Astrocyte of the spinal cord (primary cell): Measurements from ENCODE around the gene TNIK.

Source experiments
- DNase-seq: peaks from one replicate; pipeline ENCODE4 v3.0.0; 2011; ENCODE audit warnings: low read depth, low spot score
- H3K4me3 ChIP-seq: 2 replicates; pipeline ENCODE4 v1.5.1; 2011; ENCODE audit warnings: low read depth, mild to moderate bottlenecking, low read length, moderate library complexity
- in situ Hi-C: cut with HindIII; loops from 2 replicates; pipeline ENCODE4 v1.10.0; 2017; ENCODE audit warnings: low sequenced_read_pairs
- TF ChIP-seq, protein P1 (sequence below): IDR thresholded peaks from 2 replicates; pipeline ENCODE4 v1.5.1; 2012; ENCODE audit warnings: low read depth, mild to moderate bottlenecking, low read length, inconsistent platforms

Gene TNIK

DNA sequence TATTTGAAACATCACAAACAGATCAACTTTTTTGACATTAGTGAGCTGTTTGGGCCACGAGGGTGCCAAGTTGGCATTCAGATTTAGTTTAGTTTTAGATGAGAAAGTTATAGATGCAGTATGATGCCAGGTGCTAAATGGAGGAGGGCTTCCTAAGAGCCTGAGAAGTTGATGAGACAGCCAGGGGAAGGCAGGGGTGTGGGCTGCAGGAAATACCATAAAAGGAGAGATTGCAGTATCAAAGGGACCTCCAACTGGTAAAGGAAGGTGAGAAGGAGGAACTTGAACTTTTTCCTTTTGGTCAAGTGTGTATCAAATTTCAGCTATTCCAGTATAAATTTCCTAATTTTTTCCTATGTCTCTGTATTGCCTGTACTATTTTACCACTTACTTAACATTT lies 2.0 kb upstream of the TNIK start:
- H3K4me3 ChIP-seq: no peak overlapping the region
- TF ChIP-seq, protein P1, sequence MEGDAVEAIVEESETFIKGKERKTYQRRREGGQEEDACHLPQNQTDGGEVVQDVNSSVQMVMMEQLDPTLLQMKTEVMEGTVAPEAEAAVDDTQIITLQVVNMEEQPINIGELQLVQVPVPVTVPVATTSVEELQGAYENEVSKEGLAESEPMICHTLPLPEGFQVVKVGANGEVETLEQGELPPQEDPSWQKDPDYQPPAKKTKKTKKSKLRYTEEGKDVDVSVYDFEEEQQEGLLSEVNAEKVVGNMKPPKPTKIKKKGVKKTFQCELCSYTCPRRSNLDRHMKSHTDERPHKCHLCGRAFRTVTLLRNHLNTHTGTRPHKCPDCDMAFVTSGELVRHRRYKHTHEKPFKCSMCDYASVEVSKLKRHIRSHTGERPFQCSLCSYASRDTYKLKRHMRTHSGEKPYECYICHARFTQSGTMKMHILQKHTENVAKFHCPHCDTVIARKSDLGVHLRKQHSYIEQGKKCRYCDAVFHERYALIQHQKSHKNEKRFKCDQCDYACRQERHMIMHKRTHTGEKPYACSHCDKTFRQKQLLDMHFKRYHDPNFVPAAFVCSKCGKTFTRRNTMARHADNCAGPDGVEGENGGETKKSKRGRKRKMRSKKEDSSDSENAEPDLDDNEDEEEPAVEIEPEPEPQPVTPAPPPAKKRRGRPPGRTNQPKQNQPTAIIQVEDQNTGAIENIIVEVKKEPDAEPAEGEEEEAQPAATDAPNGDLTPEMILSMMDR: no peak
- no peak for DNase-seq
- in situ Hi-C loops: no loop called here

DNA sequence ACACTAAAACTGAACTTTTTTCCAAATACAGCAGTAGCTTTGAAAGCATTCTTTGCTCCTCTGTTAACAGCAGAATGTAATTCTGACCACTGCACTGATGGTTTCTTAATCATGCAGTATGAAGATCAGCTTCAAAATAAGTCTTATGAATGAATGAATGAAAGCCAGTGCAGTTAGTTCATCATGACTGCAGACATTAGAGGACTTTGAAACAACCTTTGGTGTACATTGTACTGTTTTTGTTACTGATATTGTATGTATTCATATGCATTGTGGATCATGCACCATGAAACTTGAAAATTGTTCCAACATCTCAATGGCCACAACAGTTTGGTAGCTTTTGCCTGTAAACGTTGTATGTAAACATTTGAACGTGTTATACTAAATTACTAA lies 1.3 kb upstream of the TNIK start:
- H3K4me3 ChIP-seq: peak overlapping the region; percentile 74
- TF ChIP-seq, protein P1: no peak
- DNase-seq: no peak
- in situ Hi-C loops: no loop called here

DNA sequence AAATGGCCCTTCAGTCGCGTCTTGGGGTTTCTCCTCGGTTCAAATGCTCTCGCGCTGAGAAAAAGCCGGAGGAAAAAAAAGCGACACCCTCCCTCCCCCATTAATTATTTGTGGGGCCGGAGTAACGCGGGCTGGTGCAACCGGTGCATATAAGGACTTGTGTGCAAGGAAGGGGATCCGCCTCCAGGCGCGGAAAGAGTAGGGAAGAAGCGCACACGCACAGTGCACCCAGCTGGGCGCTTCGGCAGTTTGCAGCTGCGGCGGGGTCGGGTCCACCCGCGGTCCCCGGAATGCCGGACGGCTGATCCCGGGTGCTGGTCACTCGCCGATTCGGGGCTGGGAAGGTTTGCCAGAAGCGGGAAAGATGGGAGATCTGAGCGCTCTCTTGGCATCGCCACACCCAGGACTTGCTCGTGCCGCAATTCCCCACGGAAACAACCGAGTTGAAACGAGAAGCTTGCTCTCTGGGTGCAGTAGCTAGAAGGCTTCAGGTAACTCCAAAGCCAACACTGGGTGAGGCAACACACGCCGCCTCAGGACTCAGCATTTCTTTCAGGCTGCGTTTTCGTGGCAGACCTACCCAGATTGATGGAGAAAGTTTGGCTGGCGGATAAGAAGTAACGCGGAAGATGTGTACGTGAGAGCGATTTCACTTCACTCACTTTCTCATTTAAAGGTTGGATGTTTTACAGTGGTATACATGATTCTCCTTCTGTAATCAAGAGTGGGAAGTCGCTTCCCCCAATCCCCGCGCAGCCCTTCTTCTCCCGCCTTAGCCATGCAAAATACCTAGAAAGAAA lies 720 bp upstream of the TNIK start:
- H3K4me3 ChIP-seq: peak overlapping the region; percentile 74
- TF ChIP-seq, protein P1: no peak
- in situ Hi-C loops: no loop called here
- peak; percentile 67 for DNase-seq

DNA sequence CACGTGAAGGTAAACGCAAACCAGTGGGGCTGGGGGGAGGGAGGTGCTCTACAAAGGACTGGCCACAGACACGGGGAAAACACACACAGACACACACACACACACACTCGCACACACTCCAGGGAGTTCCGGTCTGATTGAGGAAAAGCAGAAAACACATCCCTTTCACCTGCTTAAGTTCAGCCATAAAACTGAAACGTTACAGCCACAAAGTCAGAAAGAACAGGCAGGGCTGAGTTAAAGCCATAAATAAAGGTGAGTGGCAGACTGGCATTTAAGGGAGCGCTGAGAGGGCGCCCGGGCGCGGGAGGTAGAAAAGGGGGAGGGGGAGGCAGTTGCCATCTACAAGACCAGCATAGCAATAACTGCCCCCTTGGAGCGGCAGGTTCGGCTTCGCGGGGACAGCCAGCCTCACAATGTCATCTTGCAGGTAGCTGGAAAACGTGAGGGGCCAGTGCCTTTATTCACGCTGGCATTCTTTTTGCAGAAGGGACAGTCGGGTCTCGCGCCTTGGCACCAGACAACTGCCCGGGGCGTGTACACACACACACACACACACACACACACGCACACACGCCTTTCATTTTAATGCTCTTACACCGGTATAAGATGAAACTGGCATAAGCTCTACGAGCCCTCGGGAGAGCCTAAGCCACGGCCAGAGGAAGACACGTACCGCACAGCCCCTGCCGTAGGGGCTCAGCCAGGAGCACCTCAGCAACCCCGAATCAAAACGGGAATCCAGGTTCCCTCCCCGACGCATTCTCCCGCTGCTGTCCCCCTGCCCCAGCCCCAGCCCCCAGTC lies 866 bp downstream of the TNIK start:
- DNase-seq: peak; percentile 46
- in situ Hi-C loops: no loop called here
- TF ChIP-seq, protein P1: no peak
- peak overlapping the region; percentile 74 for H3K4me3 ChIP-seq

DNA sequence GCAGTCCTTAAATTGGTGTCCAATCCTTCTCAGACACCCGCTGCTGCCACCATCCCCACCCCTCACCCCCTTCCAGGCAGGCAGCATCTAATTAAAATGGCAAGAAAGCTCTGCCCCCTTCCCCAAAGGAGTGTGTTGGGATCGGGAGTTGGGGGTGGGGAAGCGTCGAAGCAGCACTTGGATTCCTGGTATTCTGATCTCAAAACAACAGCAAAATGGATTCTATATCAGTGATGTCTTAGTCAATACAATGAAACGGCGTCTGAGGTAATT lies 1.4 kb downstream of the TNIK start:
- no peak for DNase-seq
- in situ Hi-C loops: no loop called here
- TF ChIP-seq, protein P1: no peak
- H3K4me3 ChIP-seq: peak overlapping the region; percentile 74

DNA sequence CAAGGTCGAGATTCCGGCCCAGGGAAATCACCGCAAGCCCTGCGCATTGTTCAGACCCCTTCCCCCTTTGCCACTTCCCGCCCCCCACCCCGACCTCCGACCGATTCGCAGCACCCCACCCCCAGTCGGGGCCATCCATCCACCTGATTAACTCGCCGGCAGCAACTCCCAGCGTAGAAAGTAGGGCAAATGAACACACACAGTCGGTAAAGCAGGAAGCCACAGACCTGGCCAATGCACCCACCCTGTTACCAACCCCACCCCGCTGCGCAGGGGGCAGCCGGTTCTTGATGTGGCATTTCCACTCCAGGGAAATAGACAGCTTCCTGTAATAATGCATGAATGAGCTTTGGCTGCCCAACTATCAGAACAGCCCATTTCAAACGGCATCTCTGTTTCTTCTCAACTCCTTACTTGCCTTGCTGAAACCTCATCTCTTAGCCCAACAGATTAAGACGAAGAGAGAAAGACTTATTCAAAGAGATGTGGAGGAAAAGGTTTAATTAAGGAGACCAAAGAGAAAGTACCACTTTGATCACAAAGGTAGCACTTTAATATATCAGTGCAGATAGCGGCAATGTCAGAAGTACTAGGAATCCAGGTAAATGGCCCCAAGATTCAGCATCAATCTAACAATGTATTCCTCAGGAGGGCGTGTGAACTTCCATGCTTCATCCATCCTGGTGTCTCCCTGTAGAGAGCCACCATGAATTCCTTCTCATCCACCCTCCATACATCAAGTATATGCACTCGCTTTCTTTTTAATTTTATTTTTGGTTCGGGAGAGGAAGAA lies 1.9 kb downstream of the TNIK start:
- in situ Hi-C loops: no loop called here
- TF ChIP-seq, protein P1: no peak
- peak overlapping the region; percentile 74 for H3K4me3 ChIP-seq
- DNase-seq: no peak
